ENCODE data around the gene DNAJA2.
"Not testable (repeated sequence)": the region's sequence is repeated elsewhere in the genome, so short reads cannot be mapped to it uniquely, and the experiment has no call there.

DNAJA2 gene

GRCh38 chr16:47008612-47009011, 35.1 kb upstream of the DNAJA2 start:
- no peak for DNase-seq (ENCODE audit: low read depth, low spot score)
- Histone ChIP-seq H3K9ac (ENCODE audit: insufficient read length) (no peak overlapping the region), H3K9me3 (ENCODE audit: low read depth, low read length) (no peaks in the 10 kb centered on the region), H3K27ac (no peak overlapping the region), H3K4me3 (no peak overlapping the region), H3K36me3 (ENCODE audit: insufficient read depth, low read length) (no peaks in the 10 kb centered on the region)
- no peak for TF ChIP-seq EZH2 (IDR thresholded peaks at IDR 0.05)

- H3K9me3 ChIP-seq (ENCODE audit: low read depth, low read length) = no peaks in the 10 kb centered on the region
Measured at GRCh38 chr16:47008174-47008573, 34.7 kb upstream of the DNAJA2 start.

GRCh38 chr16:47004652-47005051, 31.2 kb upstream of the DNAJA2 start:
- DNase-seq (ENCODE audit: low read depth, low spot score) = no peak
- Histone ChIP-seq H3K36me3 (ENCODE audit: insufficient read depth, low read length) (no peaks in the 10 kb centered on the region), H3K27ac (no peak overlapping the region), H3K9me3 (ENCODE audit: low read depth, low read length) (no peaks in the 10 kb centered on the region), H3K9ac (ENCODE audit: insufficient read length) (no peak overlapping the region), H3K4me3 (no peak overlapping the region)
- no peak for TF ChIP-seq EZH2 (IDR thresholded peaks at IDR 0.05)
- TF ChIP-seq POLR2AphosphoS5 (IDR thresholded peaks at IDR 0.05; ENCODE audit: borderline replicate concordance, low read depth, low read length) = no peak
- no peak for TF ChIP-seq FOXP2 (optimal IDR thresholded peaks at IDR 0.05; ENCODE audit: control extremely low read depth, extremely low read length, insufficient read depth)

More at GRCh38 chr16:47008174-47008573, 34.7 kb upstream of the DNAJA2 start:
- no peak for TF ChIP-seq FOXP2 (optimal IDR thresholded peaks at IDR 0.05; ENCODE audit: control extremely low read depth, extremely low read length, insufficient read depth)
- TF ChIP-seq POLR2AphosphoS5 (IDR thresholded peaks at IDR 0.05; ENCODE audit: borderline replicate concordance, low read depth, low read length) = no peak
- no peak for TF ChIP-seq EZH2 (IDR thresholded peaks at IDR 0.05)
- H3K9ac ChIP-seq (ENCODE audit: insufficient read length) = no peak overlapping the region
- H3K27ac ChIP-seq = no peak overlapping the region
- DNase-seq (ENCODE audit: low read depth, low spot score) = no peak
- no peak overlapping the region for H3K4me3 ChIP-seq
- H3K36me3 ChIP-seq (ENCODE audit: insufficient read depth, low read length) = no peaks in the 10 kb centered on the region

- not testable (repeated sequence) for H3K36me3 ChIP-seq (ENCODE audit: insufficient read depth, low read length); H3K9ac ChIP-seq (ENCODE audit: insufficient read length); H3K4me3 ChIP-seq; H3K27ac ChIP-seq; H3K9me3 ChIP-seq (ENCODE audit: low read depth, low read length); DNase-seq (ENCODE audit: low read depth, low spot score)
Measured at GRCh38 chr16:47000066-47000465, 26.6 kb upstream of the DNAJA2 start.

GRCh38 chr16:46997844-46998243, 24.4 kb upstream of the DNAJA2 start:
- DNase-seq (ENCODE audit: low read depth, low spot score) = no peak
- Histone ChIP-seq H3K4me3 (no peak overlapping the region), H3K27ac (no peak overlapping the region), H3K9me3 (ENCODE audit: low read depth, low read length) (no peaks in the 10 kb centered on the region), H3K36me3 (ENCODE audit: insufficient read depth, low read length) (no peaks in the 10 kb centered on the region), H3K9ac (ENCODE audit: insufficient read length) (no peak overlapping the region)
- TF ChIP-seq POLR2AphosphoS5 (IDR thresholded peaks at IDR 0.05; ENCODE audit: borderline replicate concordance, low read depth, low read length) (no peak), EZH2 (IDR thresholded peaks at IDR 0.05) (no peak), FOXP2 (optimal IDR thresholded peaks at IDR 0.05; ENCODE audit: control extremely low read depth, extremely low read length, insufficient read depth) (no peak)

GRCh38 chr16:46996952-46997458, 23.5 kb upstream of the DNAJA2 start:
- Histone ChIP-seq H3K9me3 (ENCODE audit: low read depth, low read length) (no peaks in the 10 kb centered on the region), H3K36me3 (ENCODE audit: insufficient read depth, low read length) (no peaks in the 10 kb centered on the region), H3K9ac (ENCODE audit: insufficient read length) (no peak overlapping the region), H3K4me3 (no peak overlapping the region), H3K27ac (no peak overlapping the region)
- DNase-seq (ENCODE audit: low read depth, low spot score) = no peak
- no peak for TF ChIP-seq FOXP2 (optimal IDR thresholded peaks at IDR 0.05; ENCODE audit: control extremely low read depth, extremely low read length, insufficient read depth)
- no peak for TF ChIP-seq EZH2 (IDR thresholded peaks at IDR 0.05)
- no peak for TF ChIP-seq POLR2AphosphoS5 (IDR thresholded peaks at IDR 0.05; ENCODE audit: borderline replicate concordance, low read depth, low read length)

- Histone ChIP-seq H3K9me3 (ENCODE audit: low read depth, low read length) (no peaks in the 10 kb centered on the region), H3K27ac (no peak overlapping the region), H3K4me3 (no peak overlapping the region), H3K36me3 (ENCODE audit: insufficient read depth, low read length) (no peaks in the 10 kb centered on the region), H3K9ac (ENCODE audit: insufficient read length) (no peak overlapping the region)
- no peak for DNase-seq (ENCODE audit: low read depth, low spot score)
- no peak for TF ChIP-seq EZH2 (IDR thresholded peaks at IDR 0.05)
- TF ChIP-seq POLR2AphosphoS5 (IDR thresholded peaks at IDR 0.05; ENCODE audit: borderline replicate concordance, low read depth, low read length) = no peak
- no peak for TF ChIP-seq FOXP2 (optimal IDR thresholded peaks at IDR 0.05; ENCODE audit: control extremely low read depth, extremely low read length, insufficient read depth)
Measured at GRCh38 chr16:46996391-46996790, 22.9 kb upstream of the DNAJA2 start.

- Histone ChIP-seq H3K9me3 (ENCODE audit: low read depth, low read length) (no peaks in the 10 kb centered on the region), H3K36me3 (ENCODE audit: insufficient read depth, low read length) (no peaks in the 10 kb centered on the region), H3K4me3 (no peak overlapping the region), H3K9ac (ENCODE audit: insufficient read length) (no peak overlapping the region), H3K27ac (no peak overlapping the region)
- TF ChIP-seq EZH2 (IDR thresholded peaks at IDR 0.05) = no peak
- no peak for TF ChIP-seq POLR2AphosphoS5 (IDR thresholded peaks at IDR 0.05; ENCODE audit: borderline replicate concordance, low read depth, low read length)
- TF ChIP-seq FOXP2 (optimal IDR thresholded peaks at IDR 0.05; ENCODE audit: control extremely low read depth, extremely low read length, insufficient read depth) = no peak
- no peak for DNase-seq (ENCODE audit: low read depth, low spot score)
Measured at GRCh38 chr16:46991729-46992704, 18.5 kb upstream of the DNAJA2 start.

GRCh38 chr16:46986896-46987295, 13.4 kb upstream of the DNAJA2 start:
- TF ChIP-seq POLR2AphosphoS5 (IDR thresholded peaks at IDR 0.05; ENCODE audit: borderline replicate concordance, low read depth, low read length) = no peak
- TF ChIP-seq FOXP2 (optimal IDR thresholded peaks at IDR 0.05; ENCODE audit: control extremely low read depth, extremely low read length, insufficient read depth) = no peak
- Histone ChIP-seq H3K9me3 (ENCODE audit: low read depth, low read length) (no peaks in the 10 kb centered on the region), H3K36me3 (ENCODE audit: insufficient read depth, low read length) (no peaks in the 10 kb centered on the region), H3K9ac (ENCODE audit: insufficient read length) (no peak overlapping the region), H3K27ac (no peak overlapping the region), H3K4me3 (no peak overlapping the region)
- no peak for DNase-seq (ENCODE audit: low read depth, low spot score)
